Ramos (cell line): ENCODE measurements around the gene H6PD.

ENCODE experiments used
- in situ Hi-C: fragments of 300-500 bp; cut with MboI; formaldehyde crosslinking; loops from one replicate; pipeline ENCODE4 v1.14.3; 2022; ENCODE audit warnings: low sequenced_read_pairs; ENCODE audit not compliant: unreplicated experiment

Gene H6PD

DNA sequence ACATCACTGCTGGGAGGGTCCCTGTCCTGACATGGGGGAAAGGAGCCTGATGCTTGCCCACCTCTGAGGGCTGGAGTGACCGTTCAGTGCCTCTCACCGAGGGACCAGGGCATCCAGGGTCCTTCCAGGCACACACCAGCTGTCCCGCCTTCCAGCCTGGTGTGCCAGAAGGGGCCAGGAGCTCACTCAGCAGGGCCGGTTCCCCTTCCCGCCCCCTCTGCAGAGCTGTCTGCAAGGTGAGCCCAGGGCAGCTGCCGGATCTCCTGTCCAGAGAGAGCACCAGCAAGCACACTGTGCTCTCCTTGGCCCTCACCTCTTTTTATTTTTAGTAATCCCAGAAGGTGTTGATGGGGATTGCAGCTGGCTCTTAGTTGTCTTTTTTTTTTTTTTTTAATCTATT, 16.9 kb downstream of the H6PD start:
- in situ Hi-C loops: no loop called here

DNA sequence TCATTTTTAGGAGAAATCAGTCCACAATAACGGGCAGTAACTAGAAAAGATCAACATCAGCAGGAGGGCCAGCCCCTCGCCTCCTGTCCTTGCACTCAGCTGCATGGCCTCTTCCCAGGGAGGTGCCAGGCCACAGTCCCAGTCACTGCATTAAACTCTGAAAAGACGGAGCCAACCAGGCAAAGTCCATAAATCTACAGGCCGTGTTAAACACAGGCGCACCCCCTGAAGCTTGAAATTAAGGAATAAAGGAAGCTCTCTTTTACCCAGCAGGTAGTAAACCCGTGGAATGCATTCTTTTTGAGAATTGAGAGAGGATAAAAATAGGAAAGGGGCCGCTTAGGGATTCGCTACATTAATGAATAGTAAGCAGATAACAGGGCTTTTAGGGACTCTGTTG, 18.4 kb downstream of the H6PD start:
- in situ Hi-C loops: no loop called here

DNA sequence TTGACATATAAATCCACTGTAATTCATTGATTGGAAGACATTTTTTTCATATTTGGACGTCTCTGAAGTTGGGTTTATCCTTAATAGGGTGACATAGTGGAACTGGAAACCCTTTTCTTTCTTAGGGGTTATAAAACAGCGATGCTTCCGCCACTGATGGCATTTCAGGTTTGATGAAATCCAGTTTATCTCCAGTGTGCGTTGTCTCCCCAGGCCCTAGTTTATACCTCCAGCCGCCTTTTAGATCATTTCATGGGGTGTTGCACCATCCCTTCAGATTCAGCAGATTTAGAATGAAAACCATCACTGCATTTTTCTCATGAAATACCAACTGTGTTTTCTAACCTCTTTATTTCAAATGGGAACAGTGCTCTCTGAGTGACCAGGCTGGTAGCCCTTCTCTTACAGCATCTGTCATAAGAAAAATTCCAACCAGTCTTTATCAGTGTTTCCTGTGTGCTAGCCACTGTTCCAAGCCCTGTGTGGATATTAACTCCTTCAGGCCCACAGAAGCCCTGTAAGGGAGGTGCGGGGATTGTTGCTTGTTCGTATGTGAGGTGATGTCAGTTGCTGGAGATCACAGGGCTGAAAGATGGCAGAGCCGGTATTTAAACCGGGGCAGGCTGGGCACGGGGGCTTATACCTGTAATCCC, 19.0 kb downstream of the H6PD start:
- in situ Hi-C loops: no loop called here

DNA sequence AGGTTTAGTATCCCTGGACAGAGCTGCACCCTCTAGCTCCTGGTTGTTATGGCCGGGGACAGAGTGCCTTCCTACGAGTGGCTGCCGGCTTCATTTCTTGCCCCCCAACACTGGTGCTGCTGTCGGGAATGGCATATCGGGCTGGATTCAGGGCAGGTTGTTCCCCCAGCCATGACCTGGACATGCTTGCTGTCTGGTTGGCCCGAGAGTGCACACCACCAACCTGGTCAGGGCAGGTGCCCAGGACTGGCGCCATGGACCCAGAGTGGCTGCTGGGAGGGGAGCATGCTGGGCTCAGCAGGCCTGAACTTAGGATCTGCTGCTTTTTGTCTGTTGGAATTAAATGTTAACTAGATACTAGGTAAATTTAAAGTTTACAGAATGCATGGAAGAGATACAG, 21.8 kb downstream of the H6PD start:
- in situ Hi-C loops: no loop called here

DNA sequence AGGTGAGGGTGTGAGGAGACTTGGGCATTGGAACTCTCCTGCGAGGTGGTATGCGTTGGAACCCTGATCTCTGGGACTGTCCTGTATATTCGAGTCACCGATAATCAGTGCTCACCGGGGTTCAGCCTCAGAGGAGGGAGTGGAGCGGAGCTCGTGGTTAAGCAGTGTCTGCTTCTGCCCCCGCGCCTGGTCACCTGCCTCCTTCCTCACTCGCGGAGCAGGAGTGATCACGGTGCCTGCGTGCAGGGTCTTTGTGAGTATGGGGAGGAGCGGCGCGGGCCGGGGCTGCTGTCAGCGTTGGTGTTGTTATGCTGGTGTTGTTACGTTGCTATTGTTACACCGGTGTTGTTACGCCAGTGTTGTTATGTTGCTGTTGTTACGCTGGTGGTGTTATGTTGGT, 23.3 kb downstream of the H6PD start:
- in situ Hi-C loops: no loop called here

DNA sequence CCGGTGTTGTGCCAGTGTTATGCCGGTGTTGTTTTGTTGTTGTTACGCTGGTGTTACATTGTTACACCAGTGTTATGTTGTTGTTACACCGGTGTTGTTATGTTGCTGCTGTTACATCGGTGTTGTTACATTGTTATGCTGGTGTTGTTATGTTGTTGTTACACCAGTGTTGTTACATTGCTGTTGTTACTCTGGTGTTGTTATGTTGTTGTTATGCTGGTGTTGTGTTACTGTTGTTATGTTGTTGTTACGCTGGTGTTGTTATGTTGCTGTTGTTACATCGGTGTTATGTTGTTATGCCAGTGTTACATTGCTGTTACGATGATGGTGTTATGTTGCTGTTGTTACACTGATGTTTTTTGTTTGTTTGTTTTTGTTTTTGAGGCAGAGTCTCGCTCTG, 24.1 kb downstream of the H6PD start:
- in situ Hi-C loops: no loop called here

DNA sequence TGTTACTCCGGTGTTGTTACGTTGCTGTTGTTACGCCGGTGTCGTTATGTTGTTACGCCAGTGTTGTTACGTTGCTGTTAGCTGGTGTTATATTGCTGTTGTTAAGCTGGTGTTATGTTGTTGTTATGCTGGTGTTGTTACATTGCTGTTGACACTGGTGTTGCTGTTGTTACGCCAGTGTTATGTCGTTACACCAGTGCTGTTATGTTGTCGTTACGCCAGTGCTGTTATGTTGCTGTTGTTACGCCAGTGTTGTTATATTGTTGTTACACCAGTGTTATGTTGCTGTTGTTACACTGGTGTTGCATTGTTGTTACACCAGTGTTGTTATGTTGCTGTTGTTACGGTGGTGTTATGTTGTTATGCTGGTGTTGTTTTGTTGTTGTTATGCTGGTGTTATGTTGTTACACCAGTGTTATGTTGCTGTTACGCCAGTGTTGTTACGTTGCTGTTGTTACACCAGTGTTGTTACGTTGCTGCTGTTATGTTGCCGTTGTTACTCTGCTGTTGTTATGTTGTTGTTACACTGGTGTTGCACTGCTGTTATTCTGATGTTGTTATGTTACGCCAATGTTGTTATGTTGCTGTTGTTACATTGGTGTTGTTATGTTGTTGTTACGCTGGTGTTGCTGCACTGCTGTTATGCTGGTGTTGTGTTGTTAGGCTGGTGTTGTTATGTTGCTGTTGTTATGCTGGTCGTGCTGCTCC, 25.6 kb downstream of the H6PD start:
- in situ Hi-C loops: no loop called here

DNA sequence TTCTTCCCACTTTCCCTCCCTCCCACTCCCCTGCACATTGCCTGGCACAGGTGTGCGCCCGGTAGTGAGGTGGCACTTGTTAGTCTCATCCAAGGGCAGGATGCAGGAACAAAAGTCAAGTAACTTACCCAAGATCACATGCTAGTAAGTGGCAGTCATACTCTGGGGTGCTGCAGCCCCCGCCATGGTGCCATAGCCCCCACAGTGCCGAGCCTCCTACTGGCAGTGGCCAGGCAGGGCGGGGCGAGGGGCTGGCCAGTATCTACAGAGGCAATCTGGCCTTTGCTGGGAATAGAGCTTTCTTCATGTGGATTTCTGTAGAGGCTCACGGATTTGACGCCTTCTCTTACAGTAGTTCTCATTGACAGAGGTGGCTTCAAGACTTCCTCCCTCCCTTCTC, 26.9 kb downstream of the H6PD start:
- in situ Hi-C loops: no loop called here

DNA sequence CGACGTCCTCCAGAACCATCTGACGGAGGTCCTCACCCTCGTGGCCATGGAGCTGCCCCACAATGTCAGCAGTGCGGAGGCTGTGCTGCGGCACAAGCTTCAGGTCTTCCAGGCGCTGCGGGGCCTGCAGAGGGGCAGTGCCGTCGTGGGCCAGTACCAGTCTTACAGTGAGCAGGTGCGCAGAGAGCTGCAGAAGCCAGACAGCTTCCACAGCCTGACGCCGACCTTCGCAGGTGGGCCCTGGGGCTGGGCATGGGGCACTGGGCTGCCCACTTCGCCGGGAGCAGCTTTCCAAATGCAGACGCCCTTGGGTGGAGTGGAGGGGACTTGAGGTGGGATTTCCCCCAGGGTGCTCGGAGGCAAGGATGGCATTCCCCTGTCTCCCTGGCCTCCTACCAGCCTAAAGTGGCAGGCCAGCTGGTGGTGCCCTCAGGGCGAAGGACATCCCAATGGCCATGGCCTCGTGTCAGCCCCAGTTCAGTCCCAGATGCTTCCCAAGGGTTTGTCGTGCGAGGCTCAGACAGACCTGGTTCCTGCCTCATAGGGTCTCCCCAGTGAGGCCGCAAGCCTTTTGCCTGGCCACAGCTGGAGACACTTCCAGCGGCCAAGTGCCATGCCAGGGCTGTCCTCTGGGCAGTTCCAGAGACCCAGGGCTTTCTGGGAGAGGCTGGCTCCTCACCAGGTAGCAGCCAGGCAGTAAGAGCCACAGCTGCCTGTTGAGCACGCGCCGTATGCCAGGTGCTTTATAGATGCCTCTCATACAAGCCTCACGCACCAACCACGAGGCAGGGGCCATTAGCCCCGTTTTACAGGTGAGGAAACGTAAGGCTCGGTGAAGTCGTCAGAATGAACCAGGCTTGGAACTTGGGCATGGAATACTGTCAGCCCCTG, 27.8 kb downstream of the H6PD start:
- in situ Hi-C loops: no loop called here

DNA sequence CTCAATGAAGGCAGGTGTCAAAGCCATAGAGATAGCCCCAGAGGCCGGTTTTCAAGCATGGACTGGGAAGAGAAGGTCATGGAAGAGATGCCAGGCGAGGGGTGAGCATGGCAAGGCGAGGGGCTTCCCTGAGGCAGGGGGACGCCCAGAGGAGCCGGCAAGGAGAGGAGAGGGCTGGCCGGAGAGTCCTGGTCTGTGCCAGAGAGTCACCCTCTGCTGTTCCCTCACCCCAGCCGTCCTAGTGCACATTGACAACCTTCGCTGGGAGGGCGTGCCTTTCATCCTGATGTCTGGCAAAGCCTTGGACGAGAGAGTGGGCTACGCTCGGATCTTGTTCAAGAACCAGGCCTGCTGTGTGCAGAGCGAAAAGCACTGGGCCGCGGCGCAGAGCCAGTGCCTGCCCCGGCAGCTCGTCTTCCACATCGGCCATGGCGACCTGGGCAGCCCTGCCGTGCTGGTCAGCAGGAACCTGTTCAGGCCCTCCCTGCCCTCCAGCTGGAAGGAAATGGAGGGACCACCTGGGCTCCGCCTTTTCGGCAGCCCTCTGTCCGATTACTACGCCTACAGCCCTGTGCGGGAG, 28.8 kb downstream of the H6PD start:
- in situ Hi-C loops: no loop called here

DNA sequence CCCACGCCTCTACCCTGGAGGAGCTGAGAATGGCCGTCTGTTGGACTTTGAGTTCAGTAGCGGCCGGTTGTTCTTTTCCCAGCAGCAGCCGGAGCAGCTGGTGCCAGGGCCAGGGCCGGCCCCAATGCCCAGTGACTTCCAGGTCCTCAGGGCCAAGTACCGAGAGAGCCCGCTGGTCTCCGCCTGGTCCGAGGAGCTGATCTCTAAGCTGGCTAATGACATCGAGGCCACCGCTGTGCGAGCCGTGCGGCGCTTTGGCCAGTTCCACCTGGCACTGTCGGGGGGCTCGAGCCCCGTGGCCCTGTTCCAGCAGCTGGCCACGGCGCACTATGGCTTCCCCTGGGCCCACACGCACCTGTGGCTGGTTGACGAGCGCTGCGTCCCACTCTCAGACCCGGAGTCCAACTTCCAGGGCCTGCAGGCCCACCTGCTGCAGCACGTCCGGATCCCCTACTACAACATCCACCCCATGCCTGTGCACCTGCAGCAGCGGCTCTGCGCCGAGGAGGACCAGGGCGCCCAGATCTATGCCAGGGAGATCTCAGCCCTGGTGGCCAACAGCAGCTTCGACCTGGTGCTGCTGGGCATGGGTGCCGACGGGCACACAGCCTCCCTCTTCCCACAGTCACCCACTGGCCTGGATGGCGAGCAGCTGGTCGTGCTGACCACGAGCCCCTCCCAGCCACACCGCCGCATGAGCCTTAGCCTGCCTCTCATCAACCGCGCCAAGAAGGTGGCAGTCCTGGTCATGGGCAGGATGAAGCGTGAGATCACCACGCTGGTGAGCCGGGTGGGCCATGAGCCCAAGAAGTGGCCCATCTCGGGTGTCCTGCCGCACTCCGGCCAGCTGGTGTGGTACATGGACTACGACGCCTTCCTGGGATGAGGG, 29.7 kb downstream of the H6PD start:
- in situ Hi-C loops: no loop called here

DNA sequence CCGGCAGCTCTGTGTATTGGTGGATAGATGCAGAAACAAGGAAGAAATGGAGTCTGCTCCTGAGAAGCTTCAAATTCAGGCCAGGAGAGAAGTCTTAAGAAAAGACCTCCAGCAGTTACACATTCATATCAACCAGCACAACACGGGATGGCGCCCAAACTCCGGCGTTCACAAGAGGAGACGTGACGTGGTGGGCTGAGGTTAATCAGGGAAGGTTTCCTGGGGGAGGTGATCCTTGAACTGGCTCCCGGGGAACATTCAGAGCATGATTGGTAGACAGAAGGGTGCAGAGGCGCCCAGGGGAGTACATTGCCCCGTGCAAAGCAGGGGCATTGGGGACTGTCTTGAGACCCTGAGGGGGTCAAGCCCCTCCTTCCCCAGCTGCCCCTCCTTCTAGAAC, 30.5 kb downstream of the H6PD start:
- in situ Hi-C loops: no loop called here

DNA sequence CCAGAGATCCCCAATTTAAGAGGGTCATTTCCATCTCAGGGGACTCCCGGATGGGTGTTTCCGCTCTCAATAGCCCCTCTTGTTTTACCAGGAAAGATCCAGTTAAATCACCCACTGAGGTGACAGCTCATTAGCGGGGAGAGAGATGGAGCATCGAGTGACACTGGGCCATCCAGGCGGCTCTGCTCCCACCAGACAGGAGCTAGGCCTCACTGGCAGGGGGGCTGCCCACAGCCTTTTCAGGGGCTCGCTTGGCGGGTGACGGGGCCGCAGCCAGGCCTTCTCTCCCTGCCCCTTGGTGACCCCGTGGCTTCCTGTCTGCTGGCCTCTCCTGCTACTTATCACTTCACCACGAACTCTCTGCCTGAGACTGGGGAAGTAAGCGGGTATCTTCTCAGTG, 31.4 kb downstream of the H6PD start:
- in situ Hi-C loops: no loop called here

DNA sequence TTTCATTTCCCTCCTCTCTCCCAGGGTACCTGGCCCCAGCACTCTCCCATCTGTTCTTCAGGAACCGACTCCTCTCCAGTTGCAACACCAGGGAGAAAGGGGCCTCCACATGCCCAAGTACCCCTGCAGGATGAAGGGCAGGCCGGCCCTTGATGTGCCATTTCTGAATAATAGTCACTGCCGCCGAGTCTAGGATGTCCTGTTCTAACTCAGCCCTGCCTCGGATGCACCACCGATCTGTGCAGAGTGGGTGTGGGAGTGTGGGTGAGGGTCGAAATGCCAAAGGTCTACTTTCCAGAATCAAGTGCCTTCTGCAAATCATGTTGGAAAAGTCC, 32.7 kb downstream of the H6PD start:
- in situ Hi-C loops: no loop called here

DNA sequence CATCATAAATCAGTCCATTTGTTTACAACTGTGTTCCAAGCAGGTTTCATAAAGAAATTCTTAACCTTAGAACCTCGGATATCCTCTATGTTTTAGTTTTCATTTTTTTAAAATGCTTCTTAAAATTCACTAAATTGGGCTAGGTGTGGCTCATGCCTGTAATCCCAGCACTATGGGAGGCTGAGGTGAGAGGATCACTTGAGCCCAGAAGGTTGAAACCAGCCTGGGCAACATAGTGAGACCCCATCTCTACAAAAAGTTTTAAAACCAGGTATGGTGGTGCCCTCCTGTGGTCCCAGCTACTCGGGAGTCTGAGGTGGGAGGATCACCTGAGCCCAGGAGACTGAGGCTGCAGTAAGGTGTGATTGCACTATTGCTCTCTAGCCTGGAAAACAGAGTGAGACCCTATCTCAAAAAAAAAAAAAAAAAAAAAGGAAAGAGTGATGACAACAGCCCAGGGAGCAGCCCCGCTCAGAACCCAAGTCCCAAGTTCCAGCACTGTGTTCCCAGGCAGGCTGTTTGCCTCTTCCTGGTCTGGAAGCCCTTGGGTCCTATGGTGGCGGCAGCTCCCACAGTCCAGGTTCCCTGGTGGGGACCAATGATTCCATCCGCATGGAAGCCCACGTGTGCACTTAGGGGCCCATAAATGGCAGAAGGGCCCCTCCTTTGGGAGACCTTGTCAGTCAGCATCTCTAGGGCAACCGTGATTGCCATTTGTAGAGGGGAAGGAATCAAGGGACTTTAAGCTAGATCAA, 33.4 kb downstream of the H6PD start:
- in situ Hi-C loops: no loop called here

DNA sequence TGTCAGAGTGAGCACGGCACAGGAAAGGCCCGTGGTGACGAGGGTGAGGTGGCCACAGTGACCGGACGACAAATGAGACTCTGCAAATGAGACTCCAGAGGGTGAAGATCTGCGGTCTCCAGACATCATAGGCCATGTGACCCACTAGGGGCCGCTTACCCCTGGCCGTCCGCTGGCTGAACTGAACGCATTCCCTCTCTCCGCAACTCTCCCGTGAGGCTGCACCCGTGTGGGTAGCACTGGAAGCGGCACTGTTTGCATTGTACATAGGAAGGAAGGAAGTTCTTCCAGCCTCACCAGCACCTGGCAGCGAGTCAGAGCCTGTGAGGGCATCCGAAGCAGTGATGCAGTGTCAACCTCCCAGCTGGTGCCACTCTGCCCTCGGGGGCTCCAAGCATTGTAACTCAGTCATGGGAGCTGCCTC, 34.5 kb downstream of the H6PD start:
- in situ Hi-C loops: no loop called here

DNA sequence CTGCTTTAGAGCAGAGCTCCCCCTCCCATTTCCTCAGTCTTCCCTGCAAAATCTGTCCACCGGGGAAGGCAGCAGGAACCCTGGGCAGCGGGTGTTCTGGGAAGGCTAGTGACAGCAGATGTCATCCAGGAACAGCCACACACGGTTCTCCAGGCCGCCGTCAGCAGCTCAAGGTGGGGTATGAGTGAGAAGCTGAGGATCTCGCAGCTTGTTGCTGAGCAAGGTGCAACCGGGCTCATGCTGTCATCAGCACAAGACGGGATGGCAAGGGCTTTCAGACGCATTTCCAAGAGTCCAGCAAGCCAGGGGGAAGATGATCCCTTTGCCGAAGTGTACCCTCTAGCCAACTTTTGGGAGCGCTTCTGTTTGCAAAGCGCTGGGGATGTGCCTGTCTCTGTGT, 35.1 kb downstream of the H6PD start:
- in situ Hi-C loops: no loop called here

DNA sequence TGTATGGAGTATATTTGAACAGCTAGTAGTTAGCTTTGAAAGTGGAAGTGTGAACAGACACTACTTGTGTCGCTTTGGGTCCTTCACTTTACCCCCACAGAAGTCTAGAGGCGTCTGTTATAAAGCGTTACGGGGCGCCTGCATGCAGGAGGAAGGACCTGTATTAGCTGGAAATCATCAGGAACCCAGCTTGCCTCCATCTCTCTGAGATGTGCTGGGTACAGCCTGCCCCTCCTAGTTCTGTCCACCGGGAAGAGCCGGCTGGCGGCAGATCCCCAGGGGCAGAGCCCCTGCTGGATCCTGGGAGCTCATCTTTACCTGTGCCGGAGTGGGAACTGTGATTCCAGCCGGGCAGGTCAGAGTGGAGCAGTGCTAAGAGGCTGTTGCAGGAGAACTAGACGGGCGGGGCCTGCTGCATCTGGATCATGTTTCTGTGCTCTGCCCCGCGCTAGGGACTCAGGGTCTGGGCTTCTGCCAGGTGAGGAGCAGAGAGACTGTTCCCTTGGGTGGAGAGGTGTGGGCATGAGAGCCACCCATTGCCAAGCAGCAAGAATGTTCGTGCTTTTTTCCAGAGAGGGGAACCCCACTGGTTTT, 35.8 kb downstream of the H6PD start:
- in situ Hi-C loops: no loop called here

DNA sequence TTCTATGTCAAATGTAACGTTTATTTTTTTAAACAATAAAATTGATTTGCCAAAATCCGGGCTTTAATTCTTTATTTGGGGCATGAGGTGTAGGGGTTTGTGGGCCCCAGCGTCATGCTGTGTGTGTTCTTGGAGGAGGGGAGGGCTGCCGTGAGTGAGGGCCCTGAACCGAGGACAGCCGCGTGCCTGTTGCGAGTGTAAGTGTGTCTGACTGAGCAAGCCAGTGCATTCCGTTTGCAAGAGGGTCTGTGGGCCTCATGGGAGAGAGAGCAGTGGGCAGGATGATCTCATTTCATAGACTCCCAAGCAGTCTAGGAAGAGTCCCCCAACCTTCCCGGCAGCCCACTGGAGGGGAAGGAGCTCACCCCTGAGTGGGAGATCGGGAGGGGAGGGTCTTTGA, 36.7 kb downstream of the H6PD start:
- in situ Hi-C loops: no loop called here
